ENCODE results near the gene SYT15.
"Not testable (repeated sequence)": the region's sequence is repeated elsewhere in the genome, so short reads cannot be mapped to it uniquely, and the experiment has no call there.

Gene SYT15

GRCh38 chr10:46578474-46579178, at the start of gene SYT15:
Gene SYT15 (plus strand): TSS chr10:46579128. CDS start chr10:46579169, 41 bp downstream.
- DNase-seq, result not testable (repeated sequence)

- not testable (repeated sequence) for DNase-seq
These were observed 49.2 kb upstream of the SYT15 start for GRCh38 chr10:46529742-46530141.

GRCh38 chr10:46530249-46531186, 48.4 kb upstream of the SYT15 start:
- no peak for DNase-seq

- DNase-seq, result not testable (repeated sequence)
These were observed 46.7 kb upstream of the SYT15 start for GRCh38 chr10:46532256-46532655.

- DNase-seq, result no peak
These were observed 44.0 kb upstream of the SYT15 start for GRCh38 chr10:46534828-46535524.

- DNase-seq, result no peak
These were observed 42.8 kb upstream of the SYT15 start for GRCh38 chr10:46536171-46536570.

GRCh38 chr10:46536781-46537180, 42.1 kb upstream of the SYT15 start:
- no peak for DNase-seq

- DNase-seq, result no peak
These were observed 41.6 kb upstream of the SYT15 start for GRCh38 chr10:46537309-46537708.

GRCh38 chr10:46538155-46538554, 40.8 kb upstream of the SYT15 start:
- DNase-seq, result no peak

- DNase-seq, result no peak
These were observed 40.1 kb upstream of the SYT15 start for GRCh38 chr10:46538717-46539426.

GRCh38 chr10:46539596-46540411, 39.1 kb upstream of the SYT15 start:
- no peak for DNase-seq

GRCh38 chr10:46540412-46541016, 38.4 kb upstream of the SYT15 start:
- no peak for DNase-seq

- no peak for DNase-seq
These were observed 37.8 kb upstream of the SYT15 start for GRCh38 chr10:46541017-46541661.

- no peak for DNase-seq
These were observed 37.0 kb upstream of the SYT15 start for GRCh38 chr10:46541735-46542566.

GRCh38 chr10:46542567-46543465, 36.1 kb upstream of the SYT15 start:
- no peak for DNase-seq

GRCh38 chr10:46543466-46544377, 35.2 kb upstream of the SYT15 start:
- DNase-seq, result no peak

GRCh38 chr10:46544989-46545791, 33.7 kb upstream of the SYT15 start:
- DNase-seq, result no peak

Measured in stimulated activated CD4-positive, alpha-beta T cell treated with anti-CD3 and anti-CD28 coated beads, Interleukin-4, amount 100 ng/mL, for 1 hour (primary cell).